Prostate gland (tissue), 2 donors: ENCODE measurements around the gene SYNGR1.

Source experiments
- POLR2A ChIP-seq: fragments of 450-650 bp; IDR thresholded peaks from one replicate; pipeline ENCODE4 v1.6.1; 2016; ENCODE audit warnings: antibody characterized with exemption, mild to moderate bottlenecking
- TF ChIP-seq, protein P1 (sequence below), 4 experiments: fragments of 200-600 bp in 2 of 4; fragments of 450-650 bp in 2 of 4; sonication (generic) in 2 of 4; IDR thresholded peaks; 1 replicate in 3 of 4; 2 replicates in 1 of 4; pipeline ENCODE4 v1.5.1; 2016 to 2019; ENCODE audit warnings: antibody characterized with exemption in 4 of 4, mild to moderate bottlenecking in 2 of 4, moderate library complexity in 2 of 4

- TF ChIP-seq, protein P1, sequence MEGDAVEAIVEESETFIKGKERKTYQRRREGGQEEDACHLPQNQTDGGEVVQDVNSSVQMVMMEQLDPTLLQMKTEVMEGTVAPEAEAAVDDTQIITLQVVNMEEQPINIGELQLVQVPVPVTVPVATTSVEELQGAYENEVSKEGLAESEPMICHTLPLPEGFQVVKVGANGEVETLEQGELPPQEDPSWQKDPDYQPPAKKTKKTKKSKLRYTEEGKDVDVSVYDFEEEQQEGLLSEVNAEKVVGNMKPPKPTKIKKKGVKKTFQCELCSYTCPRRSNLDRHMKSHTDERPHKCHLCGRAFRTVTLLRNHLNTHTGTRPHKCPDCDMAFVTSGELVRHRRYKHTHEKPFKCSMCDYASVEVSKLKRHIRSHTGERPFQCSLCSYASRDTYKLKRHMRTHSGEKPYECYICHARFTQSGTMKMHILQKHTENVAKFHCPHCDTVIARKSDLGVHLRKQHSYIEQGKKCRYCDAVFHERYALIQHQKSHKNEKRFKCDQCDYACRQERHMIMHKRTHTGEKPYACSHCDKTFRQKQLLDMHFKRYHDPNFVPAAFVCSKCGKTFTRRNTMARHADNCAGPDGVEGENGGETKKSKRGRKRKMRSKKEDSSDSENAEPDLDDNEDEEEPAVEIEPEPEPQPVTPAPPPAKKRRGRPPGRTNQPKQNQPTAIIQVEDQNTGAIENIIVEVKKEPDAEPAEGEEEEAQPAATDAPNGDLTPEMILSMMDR (IDR thresholded peaks at IDR 0.05) = no peak
- no peak for TF ChIP-seq POLR2A
Observed at GRCh38 chr22:39396797-39397195, 47.0 kb downstream of the SYNGR1 start.
